Spleen (tissue), 11 donors: ENCODE measurements around the gene PDLIM4. TPM values are rescaled to one million over a fixed set of nuclear protein-coding genes. Genes with fewer than 3 reads are reported as not detected.

ENCODE experiments used
- DNase-seq: peaks from one replicate; pipeline ENCODE4 v3.0.0-alpha.2; 2020
- H3K27ac ChIP-seq, 8 donors: fragments of 200-600 bp; sonication (generic) in 7 of 8; 1 replicate in 4 of 8; 2 replicates in 4 of 8; pipeline versions ENCODE4 v1.5.0 to v1.8.0; 2016 to 2021; ENCODE audit warnings: inconsistent platforms in 4 of 8, mild to moderate bottlenecking in 4 of 8, moderate library complexity in 1 of 8
- H3K27me3 ChIP-seq, 7 donors: fragments of 200-600 bp; sonication (generic) in 6 of 7; replicated peaks in 1 of 7; 1 replicate in 4 of 7; 2 replicates in 3 of 7; pipeline versions ENCODE4 v1.5.0 to v1.8.0; 2016 to 2021; ENCODE audit warnings: inconsistent platforms in 3 of 7, mild to moderate bottlenecking in 1 of 7
- H3K36me3 ChIP-seq, 6 donors: fragments of 200-600 bp; sonication (generic) in 5 of 6; 1 replicate in 4 of 6; 2 replicates in 2 of 6; pipeline versions ENCODE4 v1.5.0 to v1.8.0; 2016 to 2021; ENCODE audit warnings: inconsistent platforms in 2 of 6
- H3K4me1 ChIP-seq, 6 donors: fragments of 200-600 bp; sonication (generic) in 5 of 6; 1 replicate in 3 of 6; 2 replicates in 3 of 6; pipeline versions ENCODE4 v1.5.0 to v1.8.0; 2016 to 2021; ENCODE audit warnings: inconsistent platforms in 3 of 6
- H3K4me3 ChIP-seq, 8 donors: fragments of 200-600 bp; sonication (generic) in 7 of 8; 1 replicate in 4 of 8; 2 replicates in 4 of 8; pipeline versions ENCODE4 v1.5.0 to v1.8.0; 2016 to 2021; ENCODE audit warnings: inconsistent platforms in 4 of 8, mild to moderate bottlenecking in 4 of 8, moderate library complexity in 2 of 8
- H3K9me3 ChIP-seq, 8 donors: fragments of 200-600 bp; sonication (generic) in 7 of 8; 1 replicate in 4 of 8; 2 replicates in 4 of 8; pipeline versions ENCODE4 v1.5.0 to v1.8.0; 2016 to 2021; ENCODE audit warnings: inconsistent platforms in 4 of 8
- CTCF ChIP-seq, 11 experiments: fragments of 200-600 bp in 7 of 11; fragments of 450-650 bp in 4 of 11; sonication (generic) in 4 of 11; IDR thresholded peaks in 8 of 11; conservative IDR thresholded peaks in 3 of 11; 1 replicate in 7 of 11; 2 replicates in 4 of 11; pipeline versions ENCODE4 v1.4.0 to v1.8.0; 2016 to 2021; ENCODE audit warnings: antibody characterized with exemption in 11 of 11, inconsistent platforms in 4 of 11, mild to moderate bottlenecking in 1 of 11
- POLR2A ChIP-seq, 3 donors: fragments of 450-650 bp; IDR thresholded peaks; one replicate each; pipeline ENCODE4 v1.5.1; 2017; ENCODE audit warnings: antibody characterized with exemption in 3 of 3, mild to moderate bottlenecking in 1 of 3
- POLR2AphosphoS5 ChIP-seq, 3 donors: sonication (generic); formaldehyde crosslinking; IDR thresholded peaks; one replicate each; pipeline ENCODE4 v1.5.1; 2017; ENCODE audit warnings: antibody characterized with exemption in 3 of 3
- WGBS, 5 donors: extraction: QIAGEN DNeasy Blood & Tissue Kit in 3 of 5; methylation state at CpG; one replicate each; pipeline versions ENCODE4 v1.1.5 to v1.1.7; 2013 to 2018; 5-methylcytosine and 5-hydroxymethylcytosine counted together
- intact Hi-C: fragments of 100-400 bp; cut with DNase I; formaldehyde crosslinking; loops from one replicate; pipeline ENCODE4 v1.15.0; 2023; ENCODE audit warnings: low total_unique reads
- polyA plus RNA-seq, 3 donors: library from polyadenylated mRNA; stranded (reverse); fragments of 200-250 nt; gene quantifications; one replicate each; pipeline ENCODE4 v1.2.1, GENCODE V29; 2013
- total RNA-seq, 7 donors: library from RNA; depleted of rRNA in 3 of 7; stranded (reverse); fragments of >200 nt in 3 of 7; fragmentation: NEBNext Ultra II Directional in 4 of 7; extraction: Animal tissue kit (Norgen Biotek cat#: 25700) in 4 of 7; gene quantifications; one replicate each; pipeline versions ENCODE4 v1.1.0 to v1.2.1, GENCODE V29; 2016 to 2021
- donor health status: healthy with polysubstance abuse.
- donor health status: DM: no; HTN: no; CAD: no; lungs with moderate emphysema.
- donor health status: DM: no; HTN: no; CAD: no.
- donor health status: Bipolar disorder and iron deficiency.
- donor health status: healthy.
- donor health status: DM: no; HTN: no; CAD: no.
- donor health status: DM: yes; HTN: yes; CAD: no.

The PDLIM4 gene
- total and polyA plus RNA-seq, 10 donors: 3.5 to 17.4 (median 9.0) TPM

GRCh38 chr5:132298298-132299212, 41.1 kb downstream of the PDLIM4 start:
- Histone ChIP-seq H3K4me1 (peaks cover 8 to 66% (median 22%) of the 10 kb centered on the region in 6 donors), H3K27ac (peak overlapping the region in 6 of 8 donors; percentile 39 to 96 (median 66)), H3K9me3 (no peaks in the 10 kb centered on the region), H3K27me3 (peaks cover 0 to 30% (median 5%) of the 10 kb centered on the region in 7 donors), H3K36me3 (peaks cover 0 to 12% (median 0%) of the 10 kb centered on the region in 6 donors), H3K4me3 (peak overlapping the region in 1 of 8 donors; percentile 32)
- DNase-seq: no peak
- TF ChIP-seq POLR2AphosphoS5 (IDR thresholded peaks at IDR 0.05) (no peak), POLR2A (IDR thresholded peaks at IDR 0.05) (no peak), CTCF (IDR thresholded peaks at IDR 0.05 in 8 of 11, conservative IDR thresholded peaks at IDR 0.05 in 3 of 11) (no peak)
- intact Hi-C loops: no loop called here
- WGBS, 5 donors: 52 to 79% (median 65%) methylated on average over 6 of the region's 6 CpGs

GRCh38 chr5:132299917-132300316, 42.4 kb downstream of the PDLIM4 start:
- DNase-seq: no peak
- peaks cover 0 to 11% (median 7%) of the 10 kb centered on the region in 8 donors for H3K9me3 ChIP-seq
- H3K4me3 ChIP-seq: no peak overlapping the region
- 86 to 96% (median 91%) methylated on average over 2 of the region's 2 CpGs for WGBS, 5 donors
- H3K27me3 ChIP-seq: peaks cover 0 to 16% (median 0%) of the 10 kb centered on the region in 7 donors
- TF ChIP-seq CTCF (IDR thresholded peaks at IDR 0.05 in 8 of 11, conservative IDR thresholded peaks at IDR 0.05 in 3 of 11) (no peak), POLR2A (IDR thresholded peaks at IDR 0.05) (no peak), POLR2AphosphoS5 (IDR thresholded peaks at IDR 0.05) (no peak)
- H3K36me3 ChIP-seq: peaks cover 0 to 20% (median 0%) of the 10 kb centered on the region in 6 donors
- H3K4me1 ChIP-seq: peaks cover 4 to 52% (median 12%) of the 10 kb centered on the region in 6 donors
- no peak overlapping the region for H3K27ac ChIP-seq
- intact Hi-C loops: no loop called here

- Histone ChIP-seq H3K36me3 (peaks cover 0 to 20% (median 0%) of the 10 kb centered on the region in 6 donors), H3K27me3 (peaks cover 0 to 8% (median 0%) of the 10 kb centered on the region in 7 donors), H3K27ac (peak overlapping the region in 1 of 8 donors; percentile 20), H3K9me3 (peaks cover 3 to 19% (median 16%) of the 10 kb centered on the region in 8 donors), H3K4me3 (no peak overlapping the region), H3K4me1 (peaks cover 0 to 44% (median 4%) of the 10 kb centered on the region in 6 donors)
- TF ChIP-seq POLR2AphosphoS5 (IDR thresholded peaks at IDR 0.05) (peak in 1 of 3 donors; percentile 13), CTCF (IDR thresholded peaks at IDR 0.05 in 8 of 11, conservative IDR thresholded peaks at IDR 0.05 in 3 of 11) (no peak)
- intact Hi-C loops: no loop called here
- DNase-seq: no peak
- 59 to 74% (median 60%) methylated on average over 5 to 6 of the region's 6 CpGs for WGBS, 5 donors
Measured at GRCh38 chr5:132300577-132301343, 43.3 kb downstream of the PDLIM4 start.
